Measurements from ENCODE around the gene INCENP.

The INCENP gene

DNA sequence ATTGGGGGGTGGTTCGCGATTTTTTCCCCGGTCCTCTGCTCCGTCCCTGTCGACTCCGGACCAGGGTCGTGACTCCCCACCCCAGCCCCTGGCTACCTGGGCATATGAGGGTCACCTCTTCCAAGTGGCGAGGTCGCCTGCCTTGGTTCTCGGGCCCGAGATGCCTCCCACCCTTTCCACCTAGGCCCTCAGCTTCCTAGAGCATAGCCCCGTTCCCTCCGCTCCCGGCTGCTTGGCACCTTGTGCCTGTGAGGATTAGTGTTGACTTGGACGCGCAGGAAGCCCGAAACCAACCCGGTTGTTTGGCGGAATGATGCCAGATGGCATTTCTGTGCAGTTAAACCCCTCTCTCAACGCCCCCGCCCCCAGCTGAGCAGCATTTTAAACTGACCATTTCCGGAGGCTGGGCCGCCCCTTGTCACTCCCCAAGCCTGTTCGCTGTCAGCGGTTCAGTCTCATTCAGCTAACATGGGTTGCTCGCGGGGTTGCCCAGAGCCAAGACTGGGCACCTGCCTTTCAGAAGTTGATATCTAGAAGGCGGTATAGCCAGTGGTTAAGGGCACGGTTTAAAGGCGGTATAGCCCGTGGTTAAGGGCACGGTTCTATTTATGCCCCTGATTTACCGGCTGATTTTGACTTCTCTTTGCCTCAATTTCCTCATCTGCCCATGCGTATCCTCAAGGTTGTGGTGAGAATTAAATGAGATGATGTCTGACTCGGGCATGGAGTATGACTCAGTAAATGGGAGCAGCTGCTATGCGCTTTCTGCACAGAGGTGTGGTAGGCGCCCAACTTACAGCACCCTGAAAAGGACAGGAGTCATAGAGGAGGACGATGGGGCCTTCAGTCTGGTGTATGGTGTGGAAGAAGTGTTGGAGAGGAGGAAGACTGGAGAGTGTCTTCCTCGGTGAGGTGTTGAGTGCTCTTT lies 639 bp downstream of the INCENP start:
- no peak for DNase-seq

DNA sequence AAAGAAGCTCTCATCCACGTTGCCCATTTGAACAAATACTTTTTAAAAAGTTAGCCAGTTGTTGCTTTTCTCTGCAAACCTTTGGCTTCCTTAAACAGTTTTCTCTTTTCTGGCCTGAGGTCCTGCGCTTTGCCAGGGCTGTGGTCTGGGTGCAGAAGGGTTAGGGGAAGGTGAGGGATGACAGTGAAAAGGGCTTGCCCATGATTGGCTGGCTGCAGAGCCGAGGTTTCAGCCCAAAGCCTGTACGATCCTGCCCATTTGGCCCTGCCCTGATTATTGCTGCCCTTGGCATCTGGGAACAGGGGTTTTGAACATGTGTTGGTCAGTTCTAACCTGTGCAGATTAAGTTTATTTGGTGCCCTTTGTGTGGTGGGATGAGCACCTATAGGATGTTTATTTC lies 1.5 kb downstream of the INCENP start:
- DNase-seq = no peak

DNA sequence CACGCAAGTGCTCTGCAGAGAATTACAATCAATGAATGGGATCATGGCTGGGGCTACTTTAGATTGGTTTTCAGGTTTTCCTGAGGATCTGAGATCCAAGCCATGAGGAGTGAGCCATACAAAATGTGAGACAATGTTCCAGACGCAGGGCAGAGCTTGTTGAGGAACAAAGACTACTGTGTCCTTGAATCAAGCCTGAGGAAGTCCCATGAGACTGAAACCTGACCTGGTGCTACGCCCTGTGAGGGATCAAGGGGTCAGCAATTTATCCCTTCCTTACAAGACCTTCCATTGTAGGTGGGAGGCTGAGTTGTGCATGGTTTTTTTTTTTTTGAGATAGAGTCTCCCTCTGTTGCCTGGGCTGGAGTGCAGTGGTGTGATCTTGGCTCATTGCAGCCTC lies 2.1 kb downstream of the INCENP start:
- DNase-seq = no peak

DNA sequence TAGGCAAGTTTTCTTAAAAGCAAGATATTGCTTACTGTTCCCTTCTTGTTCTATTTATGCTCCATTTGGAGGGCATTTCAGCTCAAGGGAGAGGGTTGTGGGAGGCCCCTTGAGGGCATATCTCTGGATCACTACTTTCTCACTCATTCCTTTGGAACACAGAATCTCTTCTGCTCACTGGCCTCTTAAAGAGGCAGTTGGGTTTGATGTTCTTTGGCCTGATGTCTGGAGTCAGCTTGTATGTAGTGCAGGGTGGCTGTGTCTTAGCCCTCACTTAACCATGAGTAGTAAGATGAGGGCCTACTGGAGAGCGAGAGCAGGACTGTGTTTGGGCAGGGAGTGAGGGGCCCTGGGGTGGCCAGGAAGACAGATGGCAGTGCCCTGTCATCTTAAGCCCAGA lies 3.6 kb downstream of the INCENP start:
- no peak for DNase-seq

DNA sequence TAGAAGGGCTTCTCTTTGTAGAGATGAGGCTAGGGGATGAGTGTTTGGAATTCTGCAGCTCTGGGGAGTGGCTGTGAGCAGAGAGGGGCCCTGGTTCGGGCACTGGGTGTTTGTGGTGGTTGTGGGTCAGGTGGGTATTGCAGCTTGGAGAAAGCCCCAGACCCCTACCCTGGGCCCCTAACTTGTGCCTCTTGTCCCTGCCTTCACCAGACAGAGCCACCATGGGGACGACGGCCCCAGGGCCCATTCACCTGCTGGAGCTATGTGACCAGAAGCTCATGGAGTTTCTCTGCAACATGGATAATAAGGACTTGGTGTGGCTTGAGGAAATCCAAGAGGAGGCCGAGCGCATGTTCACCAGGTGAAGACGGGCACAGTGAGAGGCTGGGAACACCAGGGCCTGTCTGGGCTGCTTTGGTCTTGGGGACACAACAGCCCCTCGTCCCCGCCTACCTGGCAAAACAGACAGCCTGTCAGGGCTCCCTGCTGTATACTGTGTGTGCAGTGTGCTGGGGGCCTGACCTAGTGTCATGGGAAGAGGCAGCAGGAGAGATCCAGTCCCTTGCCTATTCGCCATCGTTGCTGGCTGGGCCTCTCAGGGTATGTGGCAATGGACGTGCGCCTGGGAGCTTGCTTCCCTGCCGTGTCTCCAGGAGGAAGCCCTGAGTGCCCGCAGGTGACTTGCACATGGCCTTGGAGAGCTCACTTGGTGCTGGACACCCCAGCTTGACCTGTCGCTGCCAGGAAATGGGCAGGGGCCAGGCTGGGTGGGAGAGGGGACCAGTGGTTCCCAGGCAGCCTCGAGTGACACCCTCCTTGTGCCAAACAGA lies 4.3 kb downstream of the INCENP start:
- DNase-seq = no peak

DNA sequence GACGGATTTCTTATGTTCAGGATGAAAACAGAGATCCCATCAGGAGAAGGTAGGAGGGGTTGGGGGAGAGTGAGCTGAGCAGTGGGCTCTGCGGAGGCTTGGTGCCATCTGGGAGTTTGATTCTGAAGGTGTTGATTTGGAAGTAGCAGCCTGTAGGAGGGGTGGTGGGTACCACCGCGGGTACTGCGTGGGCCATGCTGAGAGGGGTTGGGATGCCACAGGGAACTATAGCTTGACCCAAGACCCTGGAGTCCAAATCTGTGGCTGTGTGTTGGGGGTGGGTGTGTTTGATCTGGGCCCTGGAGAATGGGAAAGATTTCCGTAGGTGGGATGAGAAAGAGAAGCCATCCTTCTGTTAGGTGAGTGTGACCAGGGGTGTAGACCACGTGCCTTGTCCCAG lies 5.0 kb downstream of the INCENP start:
- DNase-seq = no peak

DNA sequence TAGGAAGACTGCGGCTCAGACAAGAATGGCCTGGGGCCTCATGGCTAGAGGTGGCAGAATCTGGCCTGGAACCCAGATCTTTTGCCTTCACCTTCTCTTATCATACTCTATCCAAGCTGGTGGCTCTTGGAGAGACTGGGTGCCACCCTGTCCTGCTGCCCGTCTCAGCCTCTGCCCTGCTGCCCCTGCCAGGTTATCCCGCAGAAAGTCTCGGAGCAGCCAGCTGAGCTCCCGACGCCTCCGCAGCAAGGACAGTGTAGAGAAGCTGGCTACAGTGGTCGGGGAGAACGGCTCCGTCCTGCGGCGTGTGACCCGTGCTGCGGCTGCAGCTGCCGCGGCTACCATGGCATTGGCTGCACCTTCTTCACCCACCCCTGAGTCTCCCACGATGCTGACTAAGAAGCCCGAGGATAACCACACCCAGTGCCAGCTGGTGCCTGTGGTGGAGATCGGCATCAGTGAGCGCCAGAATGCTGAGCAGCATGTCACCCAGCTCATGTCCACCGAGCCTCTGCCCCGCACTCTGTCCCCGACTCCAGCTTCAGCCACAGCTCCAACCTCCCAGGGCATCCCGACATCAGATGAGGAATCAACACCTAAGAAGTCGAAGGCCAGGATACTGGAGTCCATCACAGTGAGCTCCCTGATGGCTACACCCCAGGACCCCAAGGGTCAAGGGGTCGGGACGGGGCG lies 5.9 kb downstream of the INCENP start:
- no peak for DNase-seq

DNA sequence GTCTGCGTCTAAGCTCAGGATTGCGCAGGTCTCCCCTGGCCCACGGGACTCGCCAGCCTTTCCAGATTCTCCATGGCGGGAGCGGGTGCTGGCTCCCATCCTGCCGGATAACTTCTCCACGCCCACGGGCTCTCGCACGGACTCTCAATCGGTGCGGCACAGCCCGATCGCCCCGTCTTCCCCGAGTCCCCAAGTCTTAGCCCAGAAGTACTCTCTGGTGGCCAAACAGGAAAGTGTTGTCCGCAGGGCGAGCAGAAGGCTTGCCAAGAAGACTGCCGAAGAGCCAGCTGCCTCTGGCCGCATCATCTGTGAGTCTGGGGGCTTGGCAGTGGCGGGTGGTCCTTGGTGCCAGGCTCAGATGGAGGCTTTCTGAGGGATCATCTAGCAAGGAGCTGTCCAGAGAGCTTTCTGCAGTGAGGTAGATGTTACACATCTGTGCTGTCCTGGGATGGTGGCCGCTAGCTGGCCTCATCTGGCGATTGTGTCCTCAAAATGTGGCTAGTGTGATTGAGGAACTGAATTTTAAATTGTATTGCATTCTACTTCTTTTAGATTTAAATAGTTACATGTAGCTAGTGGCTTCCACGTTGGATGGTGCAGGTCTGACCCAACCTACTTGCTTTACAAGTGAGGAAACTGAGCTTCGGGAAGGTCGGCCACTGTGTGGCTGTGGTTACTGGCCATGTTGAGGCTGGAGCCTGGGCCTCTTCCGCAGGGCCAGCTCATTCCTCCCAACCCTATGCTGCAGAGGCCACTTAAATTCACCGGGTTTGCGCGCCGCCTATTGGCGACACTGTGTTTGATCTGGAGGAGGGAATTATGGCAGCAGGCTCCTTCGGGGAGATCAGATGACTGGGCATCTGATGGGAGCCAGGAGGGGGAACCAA lies 6.7 kb downstream of the INCENP start:
- no peak for DNase-seq

DNA sequence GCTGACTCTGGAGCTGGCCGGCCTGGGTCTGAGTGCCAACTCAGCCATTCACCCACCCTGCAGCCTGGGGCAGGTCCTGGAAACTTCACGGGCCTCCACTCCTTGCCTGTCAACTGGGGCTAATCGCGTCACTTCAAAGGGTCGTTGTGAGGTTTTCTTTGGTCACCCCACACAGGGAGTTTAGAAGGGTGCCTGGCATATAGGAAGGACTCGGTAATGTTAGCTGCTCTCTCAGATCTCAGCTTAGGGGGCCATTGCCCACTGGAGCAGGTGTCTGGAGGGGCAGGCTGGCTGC lies 7.3 kb downstream of the INCENP start:
- no peak for DNase-seq

DNA sequence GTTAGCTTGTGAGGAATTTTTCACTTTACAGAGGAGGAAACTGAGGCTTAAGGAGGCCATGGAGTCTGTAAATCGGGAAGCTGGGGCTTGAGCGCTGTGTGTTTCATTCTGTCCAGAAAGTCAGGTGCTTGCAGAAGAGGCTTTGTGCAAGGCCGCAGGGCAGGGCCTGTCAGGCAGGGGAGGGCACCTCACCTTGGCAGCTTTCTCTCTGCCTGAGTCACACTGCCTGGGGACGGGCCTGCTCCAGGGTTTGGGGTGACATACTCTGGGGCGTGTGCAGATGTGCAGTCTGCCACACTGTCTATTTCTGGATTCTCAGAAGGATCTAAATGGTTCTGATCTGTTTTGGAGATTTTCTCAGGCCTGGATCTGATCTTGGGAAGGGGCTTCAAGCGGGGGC lies 8.4 kb downstream of the INCENP start:
- DNase-seq = no peak

DNA sequence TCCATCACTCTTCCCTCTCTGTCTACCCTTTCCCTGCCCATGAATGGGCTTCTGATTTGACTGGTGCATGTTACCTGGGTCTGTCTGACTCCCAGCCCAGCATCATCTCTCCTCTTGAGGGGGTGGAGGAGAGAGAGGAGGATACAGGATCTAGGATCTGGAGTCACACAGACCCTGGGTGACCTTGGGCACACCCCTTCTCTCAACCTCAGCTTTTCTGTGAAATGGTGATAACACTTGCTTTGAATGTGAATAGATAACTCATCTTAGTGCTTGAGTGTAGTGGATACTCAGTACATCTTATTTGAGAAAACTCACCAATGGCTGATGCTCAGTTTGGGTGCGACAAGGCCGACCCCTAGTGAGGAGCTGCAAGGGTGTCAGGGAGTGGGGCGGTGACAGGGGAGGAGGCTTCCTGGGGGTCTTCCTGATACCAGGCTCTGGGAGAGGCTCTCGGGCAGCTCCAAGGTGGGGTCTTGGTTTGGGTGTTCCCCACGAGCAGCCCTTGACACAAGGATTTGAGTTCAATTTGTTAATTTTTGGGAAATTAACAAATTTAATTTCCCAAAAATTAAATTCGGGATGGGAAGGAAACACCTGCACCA lies 9.0 kb downstream of the INCENP start:
- no peak for DNase-seq

DNA sequence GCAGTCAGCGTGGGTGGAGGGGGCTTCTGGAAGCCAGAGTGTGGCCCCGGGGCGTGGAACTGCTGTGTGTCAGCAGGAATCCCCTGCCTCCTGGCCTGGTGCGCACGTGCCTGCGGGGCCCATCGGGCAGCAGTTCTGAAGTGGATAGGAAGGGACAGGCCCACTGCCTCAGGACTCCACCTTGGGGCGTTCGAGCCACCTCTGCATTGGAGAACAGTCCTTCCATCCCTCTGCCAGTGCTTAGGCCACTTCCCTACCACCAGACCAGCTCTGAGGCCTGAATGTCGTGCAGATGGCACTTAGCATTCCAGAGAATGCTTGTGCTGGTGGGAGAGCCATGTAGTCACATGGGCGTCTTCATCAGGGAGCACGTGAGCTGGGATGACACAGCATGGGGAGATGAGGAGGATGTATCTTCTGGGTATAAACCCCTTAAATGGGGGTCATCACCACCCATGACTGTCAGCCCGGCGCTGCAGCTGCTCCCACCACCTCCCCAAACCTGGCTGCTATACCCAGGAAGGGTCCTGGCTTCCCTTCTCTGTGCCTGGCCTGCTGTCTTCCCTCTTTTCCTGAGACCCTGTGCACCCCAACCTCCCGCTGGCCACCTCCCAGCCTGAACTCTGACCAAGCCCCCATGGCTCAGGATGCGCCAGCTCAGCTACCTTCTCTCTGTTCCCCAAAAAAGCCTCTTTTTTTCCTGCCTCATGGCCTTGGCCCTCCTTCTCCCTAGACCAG lies 9.7 kb downstream of the INCENP start:
- DNase-seq = no peak

DNA sequence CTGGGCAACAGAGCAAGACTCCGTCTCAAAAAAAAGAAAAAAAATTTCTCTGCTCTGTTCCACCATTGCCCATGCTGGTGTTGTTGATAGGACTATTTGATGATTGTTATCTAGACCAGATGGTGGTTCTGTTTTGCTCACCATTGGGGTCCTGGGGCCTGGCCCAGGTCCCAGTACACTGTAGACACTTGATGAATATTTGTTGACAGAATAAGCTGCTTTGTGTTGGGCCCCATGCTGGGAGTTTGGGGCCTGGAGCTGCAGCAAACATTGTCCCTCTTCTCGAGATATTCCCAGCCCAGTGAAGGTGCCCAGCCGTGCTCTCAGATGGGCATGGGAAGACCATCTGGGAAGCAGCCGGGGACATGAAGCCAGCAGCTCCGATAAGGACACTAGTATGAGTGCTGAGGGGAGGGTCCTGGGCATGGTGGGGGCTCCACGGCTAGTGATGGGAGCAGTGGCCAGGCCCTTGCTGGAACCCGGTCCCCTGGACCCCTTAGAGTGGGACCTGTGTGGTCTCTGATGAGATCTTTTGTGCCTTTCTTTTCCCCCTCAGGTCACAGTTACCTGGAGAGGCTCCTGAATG lies 13.6 kb downstream of the INCENP start:
- DNase-seq = no peak

DNA sequence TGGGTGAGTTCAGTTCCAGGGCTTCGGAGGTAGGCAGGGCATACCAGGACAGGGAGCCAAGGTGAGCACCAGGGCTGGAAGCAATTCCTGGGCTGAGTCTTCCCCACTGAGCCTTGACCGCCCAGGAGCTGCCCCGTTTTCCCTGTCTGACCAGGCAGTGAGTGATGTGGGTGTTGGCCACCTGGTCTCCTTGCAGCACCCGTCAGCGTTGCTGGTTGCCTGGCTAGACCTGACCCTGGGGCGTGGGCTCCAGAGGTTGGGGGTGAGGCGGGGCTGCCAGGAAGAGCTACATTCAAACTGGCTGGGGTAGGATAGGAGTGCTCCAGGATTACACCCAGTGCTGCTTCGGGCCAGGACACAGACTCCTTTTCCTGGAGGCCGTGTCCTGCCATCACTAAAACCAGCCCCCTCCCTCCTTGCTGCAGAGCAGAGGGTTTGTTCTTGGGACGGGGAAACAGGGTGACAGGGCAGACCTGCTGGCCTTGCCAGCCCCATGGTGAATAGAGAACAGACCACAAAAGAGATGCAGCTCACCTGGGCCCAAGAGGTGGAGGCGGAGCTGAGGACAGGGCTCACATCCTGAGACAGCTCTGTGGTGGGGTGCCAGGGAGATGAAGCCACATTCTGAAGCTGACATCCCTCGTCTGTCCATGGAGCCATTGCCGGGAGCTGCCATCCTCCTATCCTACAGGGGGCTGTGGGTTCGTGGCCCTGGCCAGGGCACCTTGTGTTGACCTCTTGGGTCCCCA lies 14.2 kb downstream of the INCENP start:
- no peak for DNase-seq

DNA sequence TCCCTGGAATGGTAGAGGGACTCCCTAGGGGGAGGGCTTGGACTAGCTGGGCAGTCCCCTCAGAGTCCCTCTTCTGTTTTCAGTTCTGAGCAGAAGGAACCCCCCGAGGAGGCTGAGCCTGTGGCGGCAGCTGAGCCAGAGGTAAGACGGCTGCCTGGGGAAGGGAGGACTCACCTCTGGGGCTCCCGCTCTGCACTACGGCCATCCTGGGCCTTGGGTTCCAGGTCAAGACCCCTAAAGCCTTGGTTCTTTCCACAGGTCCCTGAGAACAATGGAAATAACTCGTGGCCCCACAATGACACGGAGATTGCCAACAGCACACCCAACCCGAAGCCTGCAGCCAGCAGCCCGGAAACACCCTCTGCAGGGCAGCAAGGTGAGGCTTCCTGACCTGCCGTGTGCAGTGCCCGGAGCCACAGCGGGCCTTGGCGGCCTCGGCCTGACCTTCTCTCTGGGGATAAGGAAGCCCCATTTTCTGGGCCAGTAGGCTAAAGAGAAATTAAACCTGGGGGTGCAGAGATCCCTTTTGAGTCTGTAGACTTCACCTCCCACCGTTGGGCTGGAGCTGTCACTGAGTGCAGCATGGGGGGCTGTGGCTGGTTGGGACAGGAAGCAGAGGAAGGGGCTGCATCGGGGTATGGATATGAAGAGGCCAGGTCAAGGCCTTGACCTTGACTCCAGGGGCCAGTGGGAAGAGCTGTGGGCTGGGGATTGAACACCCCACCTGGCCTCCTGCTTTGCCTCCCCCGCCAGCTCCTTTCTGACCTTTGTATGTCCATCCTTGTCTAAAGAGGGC lies 15.0 kb downstream of the INCENP start:
- DNase-seq = no peak

DNA sequence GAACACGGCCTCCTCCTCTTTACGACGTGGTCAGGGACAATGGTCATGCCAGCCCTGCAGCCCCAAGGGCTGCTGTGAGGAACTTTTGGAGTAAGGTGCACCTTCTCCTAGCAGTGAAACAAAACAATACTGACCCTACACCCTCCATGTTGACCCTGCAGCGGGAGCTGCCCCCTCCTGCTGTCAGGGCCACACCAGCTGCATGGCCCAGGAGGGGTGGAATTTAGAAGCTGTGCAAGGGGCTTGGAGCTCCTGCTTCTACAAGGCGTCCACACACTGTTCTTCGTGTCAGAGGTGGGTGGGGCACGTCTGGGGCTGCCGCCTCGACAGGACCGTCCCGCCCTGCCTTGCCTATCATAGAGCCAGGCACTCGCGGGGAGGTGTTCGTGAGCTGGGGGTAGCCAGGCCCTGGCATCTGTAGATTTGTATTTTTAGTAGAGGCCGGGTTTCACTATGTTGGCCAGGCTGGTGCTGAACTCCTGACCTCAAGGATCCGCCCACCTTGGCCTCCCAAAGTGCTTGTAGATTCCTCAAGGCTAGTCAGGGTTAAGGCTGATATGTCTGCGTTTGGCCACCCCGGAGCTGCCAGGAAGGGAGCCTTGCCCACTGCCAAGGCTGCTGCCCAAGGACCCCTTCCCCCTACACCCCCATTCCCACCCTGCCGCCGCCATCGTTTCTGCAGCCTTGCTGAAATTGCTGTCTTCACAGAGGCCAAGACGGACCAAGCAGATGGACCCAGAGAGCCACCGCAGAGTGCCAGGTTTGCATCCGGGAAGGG lies 15.9 kb downstream of the INCENP start:
- DNase-seq = no peak

DNA sequence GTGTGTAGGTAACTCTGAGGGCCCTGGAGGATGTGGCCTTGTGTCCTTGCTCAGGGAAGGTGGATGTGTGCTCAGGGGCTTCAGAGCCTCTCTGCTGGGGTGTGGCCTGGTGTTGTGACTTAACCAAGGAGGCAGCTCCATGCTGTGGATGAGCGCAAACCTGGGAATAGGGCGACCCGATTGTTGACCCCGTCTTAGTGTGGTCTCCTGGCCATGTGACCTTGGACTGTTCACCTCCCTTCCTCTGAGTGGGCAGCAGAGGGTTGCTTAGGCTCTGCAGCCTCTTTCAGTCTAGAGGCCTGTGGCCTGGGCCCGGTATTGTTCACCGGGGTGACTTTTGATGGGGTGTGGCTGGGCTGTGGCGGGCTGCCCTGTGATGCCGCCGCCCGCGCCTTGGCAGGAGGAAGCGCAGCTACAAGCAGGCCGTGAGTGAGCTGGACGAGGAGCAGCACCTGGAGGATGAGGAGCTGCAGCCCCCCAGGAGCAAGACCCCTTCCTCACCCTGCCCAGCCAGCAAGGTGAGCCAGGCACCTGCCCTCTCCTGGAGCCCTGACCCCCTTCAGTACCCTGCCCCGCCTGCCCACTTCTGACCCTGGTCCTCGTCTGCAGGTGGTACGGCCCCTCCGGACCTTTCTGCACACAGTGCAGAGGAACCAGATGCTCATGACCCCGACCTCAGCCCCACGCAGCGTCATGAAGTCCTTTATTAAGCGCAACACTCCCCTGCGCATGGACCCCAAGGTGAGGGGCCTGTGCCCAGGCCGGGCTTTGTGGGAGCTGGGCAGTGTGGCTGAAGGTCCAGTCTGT lies 16.7 kb downstream of the INCENP start:
- no peak for DNase-seq
